ENCODE data around the gene TRPV4. TPM values are rescaled to one million over a fixed set of nuclear protein-coding genes. Genes with fewer than 3 reads are reported as not detected.

TRPV4 gene
- total and polyA plus RNA-seq, 2 donors, result 0.19 to 0.59 TPM

DNA sequence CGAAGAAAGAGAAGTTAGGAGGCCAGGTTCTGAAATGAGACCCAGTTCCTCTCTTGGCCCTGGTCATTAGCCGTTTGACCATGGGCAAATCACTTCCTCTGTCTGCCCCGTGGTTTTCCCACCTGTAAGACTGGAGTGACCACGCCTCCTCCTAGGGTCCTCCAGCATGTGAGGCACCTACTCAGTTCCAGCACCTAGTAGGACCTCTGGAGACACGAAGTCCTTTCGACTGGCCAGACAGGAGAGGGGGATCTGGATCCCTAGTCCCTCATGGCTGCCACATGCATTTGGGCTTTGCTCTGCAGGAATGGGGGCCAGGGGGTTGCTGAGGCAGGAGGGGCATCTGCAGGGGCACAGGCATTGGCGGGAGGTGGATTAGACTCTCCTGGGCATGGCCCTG is 16.3 kb downstream of the TRPV4 start:
- Histone ChIP-seq H3K27me3 (ENCODE audit: control insufficient read depth in 2 of 2, insufficient read depth in 1 of 2, low read length in 1 of 2) (peaks cover 0 to 2% of the 10 kb centered on the region in 2 donors), H3K4me1 (ENCODE audit: control insufficient read depth in 2 of 2, insufficient read depth in 2 of 2, low read length in 2 of 2) (no peaks in the 10 kb centered on the region)
- no peak for DNase-seq (ENCODE audit: low read depth in 6 of 9, low spot score in 9 of 9)

GRCh38 chr12:109815757-109816617 is 17.2 kb downstream of the TRPV4 start:
- H3K36me3 ChIP-seq (ENCODE audit: control insufficient read depth in 2 of 2, insufficient read depth in 2 of 2, low read length in 1 of 2), result no peaks in the 10 kb centered on the region
- no peak overlapping the region for H3K4me3 ChIP-seq (ENCODE audit: low read length in 2 of 2)
- 86% methylated on average over 10 of the region's 10 CpGs for WGBS
- H3K9me3 ChIP-seq (ENCODE audit: control insufficient read depth in 2 of 2, insufficient read depth in 1 of 2, low read length in 1 of 2), result no peaks in the 10 kb centered on the region
- no peaks in the 10 kb centered on the region for H3K4me1 ChIP-seq (ENCODE audit: control insufficient read depth in 2 of 2, insufficient read depth in 2 of 2, low read length in 2 of 2)
- H3K27me3 ChIP-seq (ENCODE audit: control insufficient read depth in 2 of 2, insufficient read depth in 1 of 2, low read length in 1 of 2), result peaks cover 0 to 2% of the 10 kb centered on the region in 2 donors
- no peak for DNase-seq (ENCODE audit: low read depth in 6 of 9, low spot score in 9 of 9)
- no peak overlapping the region for H3K27ac ChIP-seq (ENCODE audit: low read depth in 1 of 2, low read length in 1 of 2)

More for the DNA sequence above, 16.3 kb downstream of the TRPV4 start:
- Histone ChIP-seq H3K4me3 (ENCODE audit: low read length in 2 of 2) (no peak overlapping the region), H3K9me3 (ENCODE audit: control insufficient read depth in 2 of 2, insufficient read depth in 1 of 2, low read length in 1 of 2) (no peaks in the 10 kb centered on the region), H3K36me3 (ENCODE audit: control insufficient read depth in 2 of 2, insufficient read depth in 2 of 2, low read length in 1 of 2) (no peaks in the 10 kb centered on the region), H3K27ac (ENCODE audit: low read depth in 1 of 2, low read length in 1 of 2) (no peak overlapping the region)
- WGBS, result 74% methylated on average over 7 of the region's 7 CpGs

GRCh38 chr12:109815225-109815624 is 18.0 kb downstream of the TRPV4 start:
- 92% methylated on average over 4 of the region's 4 CpGs for WGBS
- Histone ChIP-seq H3K36me3 (ENCODE audit: control insufficient read depth in 2 of 2, insufficient read depth in 2 of 2, low read length in 1 of 2) (no peaks in the 10 kb centered on the region), H3K27me3 (ENCODE audit: control insufficient read depth in 2 of 2, insufficient read depth in 1 of 2, low read length in 1 of 2) (peaks cover 0 to 2% of the 10 kb centered on the region in 2 donors), H3K4me3 (ENCODE audit: low read length in 2 of 2) (no peak overlapping the region), H3K9me3 (ENCODE audit: control insufficient read depth in 2 of 2, insufficient read depth in 1 of 2, low read length in 1 of 2) (no peaks in the 10 kb centered on the region), H3K4me1 (ENCODE audit: control insufficient read depth in 2 of 2, insufficient read depth in 2 of 2, low read length in 2 of 2) (no peaks in the 10 kb centered on the region), H3K27ac (ENCODE audit: low read depth in 1 of 2, low read length in 1 of 2) (no peak overlapping the region)
- DNase-seq (ENCODE audit: low read depth in 6 of 9, low spot score in 9 of 9), result no peak

DNA sequence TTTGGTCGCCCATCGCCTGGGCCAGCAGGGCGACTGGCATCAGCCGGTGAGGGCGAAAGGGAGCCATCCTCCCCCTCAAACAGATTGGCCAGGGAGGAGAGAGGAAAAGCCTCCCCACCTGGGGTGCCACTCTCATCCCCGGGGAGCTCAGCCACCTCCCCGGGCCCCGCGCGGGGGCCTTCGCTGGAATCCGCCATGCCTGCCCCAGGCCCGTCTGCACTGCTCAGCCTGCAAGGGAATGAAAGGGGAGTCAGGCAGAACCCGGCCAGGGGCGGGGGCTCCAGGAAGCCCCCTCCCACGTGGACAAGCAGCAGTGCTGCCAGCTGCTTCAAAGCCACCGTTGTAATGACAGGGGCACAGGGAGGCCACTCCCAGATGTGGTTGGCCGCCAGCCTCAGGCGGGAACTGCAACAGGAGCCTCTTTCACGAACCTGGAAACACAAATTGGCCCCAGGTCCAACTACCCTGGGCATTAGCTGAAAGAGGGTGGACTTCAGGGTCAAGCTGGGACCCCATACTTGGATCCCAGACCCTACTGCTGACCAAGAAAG is 18.5 kb downstream of the TRPV4 start:
- Histone ChIP-seq H3K4me1 (ENCODE audit: control insufficient read depth in 2 of 2, insufficient read depth in 2 of 2, low read length in 2 of 2) (no peaks in the 10 kb centered on the region), H3K27ac (ENCODE audit: low read depth in 1 of 2, low read length in 1 of 2) (no peak overlapping the region), H3K36me3 (ENCODE audit: control insufficient read depth in 2 of 2, insufficient read depth in 2 of 2, low read length in 1 of 2) (no peaks in the 10 kb centered on the region), H3K9me3 (ENCODE audit: control insufficient read depth in 2 of 2, insufficient read depth in 1 of 2, low read length in 1 of 2) (no peaks in the 10 kb centered on the region), H3K27me3 (ENCODE audit: control insufficient read depth in 2 of 2, insufficient read depth in 1 of 2, low read length in 1 of 2) (peaks cover 0 to 2% of the 10 kb centered on the region in 2 donors), H3K4me3 (ENCODE audit: low read length in 2 of 2) (no peak overlapping the region)
- DNase-seq (ENCODE audit: low read depth in 6 of 9, low spot score in 9 of 9), result no peak
- 77% methylated on average over 20 of the region's 20 CpGs for WGBS

GRCh38 chr12:109813810-109814416 is 19.3 kb downstream of the TRPV4 start:
- Histone ChIP-seq H3K27ac (ENCODE audit: low read depth in 1 of 2, low read length in 1 of 2) (no peak overlapping the region), H3K4me1 (ENCODE audit: control insufficient read depth in 2 of 2, insufficient read depth in 2 of 2, low read length in 2 of 2) (no peaks in the 10 kb centered on the region), H3K9me3 (ENCODE audit: control insufficient read depth in 2 of 2, insufficient read depth in 1 of 2, low read length in 1 of 2) (no peaks in the 10 kb centered on the region), H3K4me3 (ENCODE audit: low read length in 2 of 2) (no peak overlapping the region), H3K27me3 (ENCODE audit: control insufficient read depth in 2 of 2, insufficient read depth in 1 of 2, low read length in 1 of 2) (no peaks in the 10 kb centered on the region), H3K36me3 (ENCODE audit: control insufficient read depth in 2 of 2, insufficient read depth in 2 of 2, low read length in 1 of 2) (no peaks in the 10 kb centered on the region)
- 97% methylated on average over 6 of the region's 6 CpGs for WGBS
- no peak for DNase-seq (ENCODE audit: low read depth in 6 of 9, low spot score in 9 of 9)

DNA sequence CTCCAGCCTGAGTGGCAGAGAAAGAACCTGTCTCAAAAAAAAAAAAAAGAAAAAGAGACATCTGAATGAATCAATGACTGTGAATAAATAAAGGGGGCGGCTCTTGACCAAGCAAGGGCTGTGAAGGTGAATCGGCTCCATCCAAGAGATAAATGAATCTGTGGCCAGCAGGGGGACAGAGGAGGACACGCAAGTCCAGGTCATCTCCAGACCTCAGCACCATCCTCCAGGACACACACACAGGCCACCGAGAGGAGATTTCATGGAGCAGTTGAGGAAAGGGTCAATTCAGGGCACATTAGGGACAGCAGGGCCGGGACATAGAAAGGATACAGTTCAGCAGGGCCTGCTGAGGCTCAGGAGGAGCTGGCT is 21.6 kb downstream of the TRPV4 start:
- 82% methylated on average over 5 of the region's 5 CpGs for WGBS

DNA sequence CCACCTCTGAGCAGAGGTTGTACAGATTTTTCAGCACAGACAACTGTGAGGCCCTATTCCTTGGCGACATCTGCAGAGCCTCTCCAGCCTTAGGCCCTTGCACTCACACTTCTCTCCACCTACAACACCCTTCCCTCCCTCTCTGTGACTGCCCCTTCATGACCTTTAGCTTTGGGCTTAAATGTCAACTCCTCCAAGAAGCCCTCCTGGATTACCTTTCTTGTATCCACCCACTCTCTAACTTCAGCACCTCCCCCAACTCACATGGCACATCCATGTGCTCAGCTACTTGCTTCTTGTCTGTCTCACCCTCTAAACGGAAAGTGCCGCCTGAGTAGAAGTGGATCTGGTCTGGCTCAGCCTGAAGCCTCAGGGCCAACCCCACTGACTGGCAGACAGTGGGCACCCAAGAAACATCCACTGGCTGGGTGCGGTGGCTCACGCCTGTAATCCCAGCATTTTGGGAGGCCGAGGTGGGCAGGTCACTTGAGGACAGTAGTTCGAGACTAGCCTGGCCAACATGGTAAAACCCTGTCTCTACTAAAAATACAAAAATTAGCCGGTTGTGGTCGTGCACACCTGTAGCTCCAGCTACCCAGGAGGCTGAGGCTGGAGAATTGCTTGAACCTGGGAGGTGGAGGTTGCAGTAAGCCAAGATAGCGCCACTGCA is 22.1 kb downstream of the TRPV4 start:
- no peaks in the 10 kb centered on the region for H3K27me3 ChIP-seq (ENCODE audit: control insufficient read depth in 2 of 2, insufficient read depth in 1 of 2, low read length in 1 of 2)
- H3K4me3 ChIP-seq (ENCODE audit: low read length in 2 of 2), result no peak overlapping the region
- no peak for DNase-seq (ENCODE audit: low read depth in 6 of 9, low spot score in 9 of 9)
- no peaks in the 10 kb centered on the region for H3K4me1 ChIP-seq (ENCODE audit: control insufficient read depth in 2 of 2, insufficient read depth in 2 of 2, low read length in 2 of 2)
- WGBS, result 96% methylated on average over 10 of the region's 10 CpGs
- H3K36me3 ChIP-seq (ENCODE audit: control insufficient read depth in 2 of 2, insufficient read depth in 2 of 2, low read length in 1 of 2), result no peaks in the 10 kb centered on the region
- no peaks in the 10 kb centered on the region for H3K9me3 ChIP-seq (ENCODE audit: control insufficient read depth in 2 of 2, insufficient read depth in 1 of 2, low read length in 1 of 2)
- no peak overlapping the region for H3K27ac ChIP-seq (ENCODE audit: low read depth in 1 of 2, low read length in 1 of 2)

More for the DNA sequence above, 21.6 kb downstream of the TRPV4 start:
- Histone ChIP-seq H3K27me3 (ENCODE audit: control insufficient read depth in 2 of 2, insufficient read depth in 1 of 2, low read length in 1 of 2) (no peaks in the 10 kb centered on the region), H3K9me3 (ENCODE audit: control insufficient read depth in 2 of 2, insufficient read depth in 1 of 2, low read length in 1 of 2) (no peaks in the 10 kb centered on the region), H3K4me3 (ENCODE audit: low read length in 2 of 2) (no peak overlapping the region), H3K36me3 (ENCODE audit: control insufficient read depth in 2 of 2, insufficient read depth in 2 of 2, low read length in 1 of 2) (no peaks in the 10 kb centered on the region), H3K4me1 (ENCODE audit: control insufficient read depth in 2 of 2, insufficient read depth in 2 of 2, low read length in 2 of 2) (no peaks in the 10 kb centered on the region), H3K27ac (ENCODE audit: low read depth in 1 of 2, low read length in 1 of 2) (no peak overlapping the region)
- DNase-seq (ENCODE audit: low read depth in 6 of 9, low spot score in 9 of 9), result no peak

- WGBS, result 97% methylated on average over 4 of the region's 4 CpGs
- Histone ChIP-seq H3K36me3 (ENCODE audit: control insufficient read depth in 2 of 2, insufficient read depth in 2 of 2, low read length in 1 of 2) (no peaks in the 10 kb centered on the region), H3K27me3 (ENCODE audit: control insufficient read depth in 2 of 2, insufficient read depth in 1 of 2, low read length in 1 of 2) (no peaks in the 10 kb centered on the region), H3K4me1 (ENCODE audit: control insufficient read depth in 2 of 2, insufficient read depth in 2 of 2, low read length in 2 of 2) (no peaks in the 10 kb centered on the region), H3K9me3 (ENCODE audit: control insufficient read depth in 2 of 2, insufficient read depth in 1 of 2, low read length in 1 of 2) (no peaks in the 10 kb centered on the region), H3K4me3 (ENCODE audit: low read length in 2 of 2) (no peak overlapping the region), H3K27ac (ENCODE audit: low read depth in 1 of 2, low read length in 1 of 2) (no peak overlapping the region)
- DNase-seq (ENCODE audit: low read depth in 6 of 9, low spot score in 9 of 9), result no peak
Measured at GRCh38 chr12:109808876-109809646, 24.1 kb downstream of the TRPV4 start.

All from thymus (tissue), 11 donors.